Uterus (tissue), 2 donors: ENCODE data around the gene TCF4.

Experiments used
- POLR2A ChIP-seq, 2 donors: fragments of 450-650 bp; IDR thresholded peaks; one replicate each; pipeline ENCODE4 v1.6.1; 2016; ENCODE audit warnings: antibody characterized with exemption in 2 of 2, mild to moderate bottlenecking in 1 of 2, moderate library complexity in 1 of 2
- TF ChIP-seq, protein P1 (sequence below), 4 experiments: fragments of 200-600 bp in 2 of 4; fragments of 450-650 bp in 2 of 4; sonication (generic) in 2 of 4; IDR thresholded peaks; one replicate each; pipeline ENCODE4 v1.5.1; 2016 to 2019; ENCODE audit warnings: antibody characterized with exemption in 4 of 4, mild to moderate bottlenecking in 2 of 4, moderate library complexity in 1 of 4

DNA sequence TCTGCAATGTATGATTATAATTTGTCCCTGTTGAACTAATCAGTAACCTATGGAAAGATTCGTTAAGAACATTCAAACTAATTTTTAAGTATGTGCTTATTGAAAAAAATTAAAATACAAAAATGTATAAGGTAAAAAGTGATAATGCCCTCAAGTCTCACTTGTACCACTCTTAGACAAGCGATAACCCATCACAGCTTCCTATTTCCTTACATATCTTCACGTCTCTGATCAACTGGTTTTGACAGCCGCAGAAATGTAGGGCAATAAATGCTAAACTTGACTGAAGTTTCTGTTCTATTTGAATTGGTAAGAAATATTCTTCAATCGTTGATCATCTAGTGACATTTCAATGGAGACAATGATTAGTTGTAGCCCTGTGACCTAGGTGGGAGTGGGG, 112.5 kb downstream of the TCF4 start:
- TF ChIP-seq, protein P1, sequence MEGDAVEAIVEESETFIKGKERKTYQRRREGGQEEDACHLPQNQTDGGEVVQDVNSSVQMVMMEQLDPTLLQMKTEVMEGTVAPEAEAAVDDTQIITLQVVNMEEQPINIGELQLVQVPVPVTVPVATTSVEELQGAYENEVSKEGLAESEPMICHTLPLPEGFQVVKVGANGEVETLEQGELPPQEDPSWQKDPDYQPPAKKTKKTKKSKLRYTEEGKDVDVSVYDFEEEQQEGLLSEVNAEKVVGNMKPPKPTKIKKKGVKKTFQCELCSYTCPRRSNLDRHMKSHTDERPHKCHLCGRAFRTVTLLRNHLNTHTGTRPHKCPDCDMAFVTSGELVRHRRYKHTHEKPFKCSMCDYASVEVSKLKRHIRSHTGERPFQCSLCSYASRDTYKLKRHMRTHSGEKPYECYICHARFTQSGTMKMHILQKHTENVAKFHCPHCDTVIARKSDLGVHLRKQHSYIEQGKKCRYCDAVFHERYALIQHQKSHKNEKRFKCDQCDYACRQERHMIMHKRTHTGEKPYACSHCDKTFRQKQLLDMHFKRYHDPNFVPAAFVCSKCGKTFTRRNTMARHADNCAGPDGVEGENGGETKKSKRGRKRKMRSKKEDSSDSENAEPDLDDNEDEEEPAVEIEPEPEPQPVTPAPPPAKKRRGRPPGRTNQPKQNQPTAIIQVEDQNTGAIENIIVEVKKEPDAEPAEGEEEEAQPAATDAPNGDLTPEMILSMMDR (IDR thresholded peaks at IDR 0.05) = no peak
- TF ChIP-seq POLR2A (IDR thresholded peaks at IDR 0.05) = no peak
